ENCODE results near the gene PDZRN4. TPM values are rescaled to one million over a fixed set of nuclear protein-coding genes. Genes with fewer than 3 reads are reported as not detected.
"Not testable (repeated sequence)": the region's sequence is repeated elsewhere in the genome, so short reads cannot be mapped to it uniquely, and the experiment has no call there.

PDZRN4 gene
- total and polyA plus RNA-seq, 5 donors = 0.28 to 0.74 (median 0.48) TPM

DNA sequence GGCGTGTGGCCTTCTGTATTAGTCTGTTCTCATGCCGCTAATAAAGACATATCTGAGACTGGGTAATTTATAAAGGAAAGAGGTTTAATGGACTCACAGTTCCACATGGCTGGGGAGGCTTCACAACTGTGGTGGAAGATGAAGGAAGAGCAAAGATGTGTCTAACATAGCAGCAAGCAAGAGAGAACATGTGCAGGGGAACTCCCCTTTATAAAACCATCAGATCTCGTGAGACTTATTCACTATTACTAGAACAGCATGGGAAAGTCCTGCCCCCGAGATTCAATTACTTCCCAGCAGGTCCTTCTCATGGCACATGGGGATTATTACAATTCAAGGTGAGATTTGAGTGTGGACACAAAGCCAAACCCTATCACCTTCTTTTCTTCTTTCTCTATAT is 124.3 kb downstream of the PDZRN4 start:
- DNase-seq; H3K27ac ChIP-seq (ENCODE audit: low read length); ATAC-seq; intact Hi-C loops (cut with DNase I); H3K4me3 ChIP-seq (ENCODE audit: low read length); H3K9me3 ChIP-seq (ENCODE audit: control insufficient read depth, low read length); H3K4me1 ChIP-seq (ENCODE audit: control insufficient read depth, insufficient read depth, low read length); H3K27me3 ChIP-seq (ENCODE audit: control insufficient read depth, insufficient read depth): not testable (repeated sequence)
- 80% methylated on average over 4 of the region's 4 CpGs for WGBS

- H3K27ac ChIP-seq (ENCODE audit: low read length) = no peak overlapping the region
- no peaks in the 10 kb centered on the region for H3K4me1 ChIP-seq (ENCODE audit: control insufficient read depth, insufficient read depth, low read length)
- no peak for DNase-seq
- H3K9me3 ChIP-seq (ENCODE audit: control insufficient read depth, low read length) = no peaks in the 10 kb centered on the region
- intact Hi-C loops (cut with DNase I) = no loop called here
- H3K27me3 ChIP-seq (ENCODE audit: control insufficient read depth, insufficient read depth) = no peaks in the 10 kb centered on the region
- ATAC-seq = no peak
- no peak overlapping the region for H3K4me3 ChIP-seq (ENCODE audit: low read length)
- WGBS = 75% methylated on average over 3 of the region's 3 CpGs
Measured at GRCh38 chr12:41325336-41325735, 137.2 kb downstream of the PDZRN4 start.

DNA sequence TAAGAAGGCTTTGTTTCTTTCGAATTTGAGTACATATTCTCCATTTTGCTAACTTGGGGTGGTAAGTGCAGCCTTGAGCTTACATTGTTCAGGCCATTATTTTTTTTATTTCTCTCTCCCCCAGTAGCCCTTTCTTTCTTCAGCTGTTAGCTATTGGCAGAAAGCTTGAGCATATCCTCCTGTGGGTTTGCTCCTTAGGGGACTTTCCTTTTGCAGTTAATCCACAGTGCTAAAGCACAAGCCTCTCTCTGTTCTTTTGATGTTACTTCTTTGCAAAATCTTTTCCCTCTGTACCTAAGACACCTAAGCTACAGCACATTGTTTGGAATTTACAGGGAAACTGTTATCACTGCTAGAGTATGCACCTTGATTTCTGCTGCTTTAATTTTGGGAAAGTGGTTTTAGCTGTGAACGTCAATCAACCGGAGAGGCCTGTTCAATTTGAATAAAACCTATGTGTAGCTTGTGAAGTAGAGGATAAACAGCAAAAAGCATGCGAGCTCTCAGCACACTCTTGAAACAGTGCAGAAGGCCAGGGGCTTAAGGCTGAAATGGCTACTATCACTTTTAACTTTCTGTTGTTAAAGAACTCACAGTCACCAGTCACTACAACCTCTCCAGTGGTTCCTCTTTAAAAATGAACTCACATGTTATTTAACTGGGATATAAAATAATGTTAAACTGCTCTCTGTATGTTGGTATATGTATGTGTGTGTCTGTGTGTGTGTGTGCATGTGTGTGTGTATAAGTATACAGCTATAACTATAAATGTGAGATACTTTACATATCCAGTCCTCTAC is 139.2 kb downstream of the PDZRN4 start:
- 55% methylated on average over 4 of the region's 4 CpGs for WGBS
- intact Hi-C loops (cut with DNase I) = no loop called here
- no peak overlapping the region for H3K27ac ChIP-seq (ENCODE audit: low read length)
- no peaks in the 10 kb centered on the region for H3K4me1 ChIP-seq (ENCODE audit: control insufficient read depth, insufficient read depth, low read length)
- DNase-seq = no peak
- no peak for ATAC-seq
- H3K27me3 ChIP-seq (ENCODE audit: control insufficient read depth, insufficient read depth) = no peaks in the 10 kb centered on the region
- no peak overlapping the region for H3K4me3 ChIP-seq (ENCODE audit: low read length)
- no peaks in the 10 kb centered on the region for H3K9me3 ChIP-seq (ENCODE audit: control insufficient read depth, low read length)

DNA sequence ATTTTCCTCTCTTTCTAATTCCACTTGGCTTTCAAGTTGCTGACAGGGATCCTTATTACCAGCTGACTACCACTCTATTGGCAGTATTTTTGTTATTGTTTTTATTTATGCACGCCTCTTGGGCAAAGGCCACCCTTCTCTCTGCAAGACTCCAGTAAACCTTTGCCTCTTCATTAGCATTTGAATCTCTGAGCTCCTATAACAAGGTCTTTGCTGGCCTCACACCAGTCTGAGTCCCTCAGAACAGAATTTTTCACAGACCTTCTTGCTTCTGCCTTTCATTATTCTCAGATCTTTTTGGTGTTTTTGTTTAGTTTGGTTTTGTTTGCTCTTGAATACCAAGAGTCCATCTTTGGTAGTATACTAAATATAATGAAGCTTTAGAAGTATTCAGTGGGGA is 145.9 kb downstream of the PDZRN4 start:
- H3K27me3 ChIP-seq (ENCODE audit: control insufficient read depth, insufficient read depth) = no peaks in the 10 kb centered on the region
- 54% methylated on average over 1 of the region's 1 CpG for WGBS
- no peaks in the 10 kb centered on the region for H3K9me3 ChIP-seq (ENCODE audit: control insufficient read depth, low read length)
- H3K27ac ChIP-seq (ENCODE audit: low read length) = no peak overlapping the region
- DNase-seq (no peak), ATAC-seq (no peak)
- intact Hi-C loops (cut with DNase I) = no loop called here
- H3K4me3 ChIP-seq (ENCODE audit: low read length) = no peak overlapping the region
- H3K4me1 ChIP-seq (ENCODE audit: control insufficient read depth, insufficient read depth, low read length) = no peaks in the 10 kb centered on the region

GRCh38 chr12:41334390-41334789 is 146.3 kb downstream of the PDZRN4 start:
- 39% methylated on average over 1 of the region's 1 CpG for WGBS
- H3K4me3 ChIP-seq (ENCODE audit: low read length) = no peak overlapping the region

GRCh38 chr12:41336041-41336549 is 148.0 kb downstream of the PDZRN4 start:
- ATAC-seq = no peak
- Histone ChIP-seq H3K9me3 (ENCODE audit: control insufficient read depth, low read length) (no peaks in the 10 kb centered on the region), H3K27me3 (ENCODE audit: control insufficient read depth, insufficient read depth) (no peaks in the 10 kb centered on the region), H3K4me1 (ENCODE audit: control insufficient read depth, insufficient read depth, low read length) (no peaks in the 10 kb centered on the region), H3K4me3 (ENCODE audit: low read length) (no peak overlapping the region), H3K27ac (ENCODE audit: low read length) (no peak overlapping the region)
- 67% methylated on average over 3 of the region's 3 CpGs for WGBS
- no peak for DNase-seq
- intact Hi-C loops (cut with DNase I) = no loop called here

More at GRCh38 chr12:41334390-41334789, 146.3 kb downstream of the PDZRN4 start:
- Histone ChIP-seq H3K27me3 (ENCODE audit: control insufficient read depth, insufficient read depth) (no peaks in the 10 kb centered on the region), H3K9me3 (ENCODE audit: control insufficient read depth, low read length) (no peaks in the 10 kb centered on the region), H3K4me1 (ENCODE audit: control insufficient read depth, insufficient read depth, low read length) (no peaks in the 10 kb centered on the region), H3K27ac (ENCODE audit: low read length) (no peak overlapping the region)
- ATAC-seq (no peak), DNase-seq (no peak)
- intact Hi-C loops (cut with DNase I) = no loop called here

GRCh38 chr12:41339784-41340183 is 151.7 kb downstream of the PDZRN4 start:
- Histone ChIP-seq H3K4me3 (ENCODE audit: low read length) (no peak overlapping the region), H3K27me3 (ENCODE audit: control insufficient read depth, insufficient read depth) (no peaks in the 10 kb centered on the region), H3K9me3 (ENCODE audit: control insufficient read depth, low read length) (no peaks in the 10 kb centered on the region), H3K27ac (ENCODE audit: low read length) (no peak overlapping the region), H3K4me1 (ENCODE audit: control insufficient read depth, insufficient read depth, low read length) (no peaks in the 10 kb centered on the region)
- DNase-seq (no peak), ATAC-seq (no peak)
- intact Hi-C loops (cut with DNase I) = no loop called here

DNA sequence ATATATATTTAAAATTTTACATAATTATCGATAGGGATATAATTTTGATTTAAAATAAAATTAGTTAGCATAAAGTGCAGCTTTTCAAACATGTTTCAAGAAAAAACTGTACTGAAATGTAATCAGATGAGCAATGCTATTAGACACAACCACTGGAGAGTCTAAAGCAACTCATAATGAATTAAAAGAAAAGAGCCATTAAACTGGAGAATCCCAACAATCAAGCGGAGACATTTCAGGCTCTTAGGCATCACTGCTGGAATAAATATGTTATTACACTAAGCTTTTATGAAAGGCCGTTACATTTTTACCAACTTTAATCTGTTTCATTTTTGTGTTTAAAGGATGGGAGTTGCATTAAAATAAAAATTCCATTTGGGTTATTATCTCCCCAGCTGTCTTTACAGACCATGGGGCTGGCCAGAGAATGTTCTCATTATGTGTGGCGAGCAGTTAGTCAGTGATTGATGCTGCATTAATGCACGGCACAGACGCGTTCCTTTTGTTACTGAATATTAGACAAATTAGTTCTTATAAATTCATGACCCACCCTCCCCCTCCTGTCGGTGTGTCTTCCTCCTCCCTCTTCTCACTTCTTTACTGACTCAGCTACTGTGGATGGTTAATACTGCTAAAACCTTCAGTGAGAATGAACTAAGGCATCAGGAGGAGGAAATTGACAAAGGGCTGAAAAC is 156.8 kb downstream of the PDZRN4 start:
- ATAC-seq (no peak), DNase-seq (no peak)
- Histone ChIP-seq H3K27me3 (ENCODE audit: control insufficient read depth, insufficient read depth) (no peaks in the 10 kb centered on the region), H3K9me3 (ENCODE audit: control insufficient read depth, low read length) (no peaks in the 10 kb centered on the region), H3K27ac (ENCODE audit: low read length) (no peak overlapping the region), H3K4me1 (ENCODE audit: control insufficient read depth, insufficient read depth, low read length) (no peaks in the 10 kb centered on the region), H3K4me3 (ENCODE audit: low read length) (no peak overlapping the region)
- intact Hi-C loops (cut with DNase I) = no loop called here
- 66% methylated on average over 8 of the region's 8 CpGs for WGBS

DNA sequence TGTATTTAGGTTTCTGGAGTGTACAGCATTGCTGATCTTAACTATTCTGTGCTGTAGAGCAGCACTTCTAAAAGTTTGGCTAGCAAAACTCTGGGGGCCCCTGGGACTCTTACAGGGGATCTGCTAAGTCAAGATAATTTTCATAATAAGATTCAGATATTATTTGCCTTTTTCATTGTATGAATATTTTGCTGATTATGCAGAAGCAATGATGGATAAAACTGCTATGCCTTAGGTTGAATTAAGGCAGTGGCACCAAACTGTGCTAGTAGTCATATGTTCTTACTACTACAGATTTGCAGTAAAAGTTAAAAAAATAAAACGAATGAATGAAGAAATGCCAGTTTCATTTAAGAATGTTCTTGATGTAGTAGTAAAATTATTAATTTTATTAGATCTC is 160.1 kb downstream of the PDZRN4 start:
- ATAC-seq = no peak
- no peaks in the 10 kb centered on the region for H3K27me3 ChIP-seq (ENCODE audit: control insufficient read depth, insufficient read depth)
- H3K27ac ChIP-seq (ENCODE audit: low read length) = no peak overlapping the region
- no peak for DNase-seq
- H3K4me3 ChIP-seq (ENCODE audit: low read length) = no peak overlapping the region
- WGBS = 79% methylated on average over 1 of the region's 1 CpG
- H3K9me3 ChIP-seq (ENCODE audit: control insufficient read depth, low read length) = no peaks in the 10 kb centered on the region
- no peaks in the 10 kb centered on the region for H3K4me1 ChIP-seq (ENCODE audit: control insufficient read depth, insufficient read depth, low read length)
- intact Hi-C loops (cut with DNase I) = no loop called here

GRCh38 chr12:41356181-41356580 is 168.1 kb downstream of the PDZRN4 start:
- Histone ChIP-seq H3K4me1 (ENCODE audit: control insufficient read depth, insufficient read depth, low read length) (no peaks in the 10 kb centered on the region), H3K27ac (ENCODE audit: low read length) (no peak overlapping the region), H3K9me3 (ENCODE audit: control insufficient read depth, low read length) (no peaks in the 10 kb centered on the region), H3K4me3 (ENCODE audit: low read length) (no peak overlapping the region), H3K27me3 (ENCODE audit: control insufficient read depth, insufficient read depth) (no peaks in the 10 kb centered on the region)
- DNase-seq (no peak), ATAC-seq (no peak)
- intact Hi-C loops (cut with DNase I) = no loop called here

DNA sequence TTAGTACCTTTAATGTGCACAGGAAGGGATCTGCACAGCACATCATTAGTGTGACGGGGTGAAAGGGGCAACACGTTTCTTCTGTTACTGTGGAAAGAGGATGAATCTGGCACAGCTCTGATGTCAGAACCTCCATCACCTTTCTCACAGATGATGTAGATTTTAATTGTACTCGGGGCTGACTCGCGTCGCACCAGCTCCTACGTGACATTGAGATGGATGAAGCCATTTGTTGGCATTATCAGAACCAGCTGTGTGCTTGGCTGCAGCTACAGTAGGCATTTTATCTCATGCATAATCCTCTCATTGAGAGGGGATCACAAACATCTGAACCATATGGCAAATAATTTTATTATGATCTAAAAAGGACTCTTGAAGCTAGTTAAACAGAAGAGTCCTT is 173.6 kb downstream of the PDZRN4 start:
- Histone ChIP-seq H3K4me3 (ENCODE audit: low read length) (no peak overlapping the region), H3K4me1 (ENCODE audit: control insufficient read depth, insufficient read depth, low read length) (no peaks in the 10 kb centered on the region), H3K27ac (ENCODE audit: low read length) (no peak overlapping the region), H3K9me3 (ENCODE audit: control insufficient read depth, low read length) (no peaks in the 10 kb centered on the region), H3K27me3 (ENCODE audit: control insufficient read depth, insufficient read depth) (no peaks in the 10 kb centered on the region)
- intact Hi-C loops (cut with DNase I) = no loop called here
- ATAC-seq = no peak
- no peak for DNase-seq
- WGBS = 56% methylated on average over 7 of the region's 7 CpGs
